PC-9 (cell line): ENCODE measurements around the gene KY. TPM values are rescaled to one million over a fixed set of nuclear protein-coding genes. Genes with fewer than 3 reads are reported as not detected.

ENCODE experiments used
- BruUV-seq: library from RNA; stranded (reverse); fragments of 400-500 nt; replicated peaks from 2 replicates; lab custom pipeline; 2021; lab: Mats Ljungman, UMichigan
- CTCF ChIA-PET: fragments of 300-600 bp; sonication (Branson Sonifier 250); formaldehyde crosslinking; loops from one replicate; lab custom pipeline; 2022; ENCODE audit warnings: antibody characterized with exemption; lab: Charles Lee
- POLR2A ChIA-PET: fragments of 300-600 bp; sonication (Branson Sonifier 250); formaldehyde crosslinking; loops from one replicate; lab custom pipeline; 2022; ENCODE audit warnings: antibody characterized with exemption; ENCODE audit not compliant: unreplicated experiment; lab: Charles Lee
- DNase-seq, 2 experiments: peaks; one replicate each; pipeline versions ENCODE4 v3.0.0 to v3.0.0-alpha.2; 2015 to 2022; ENCODE audit warnings: mixed read lengths in 1 of 2
- H2AFZ ChIP-seq: fragments of 200-600 bp; sonication (generic); 2 replicates; pipeline ENCODE4 v1.8.1; 2017; ENCODE audit warnings: antibody characterized with exemption
- H3F3A ChIP-seq: fragments of 200-600 bp; sonication (generic); 2 replicates; pipeline ENCODE4 v1.8.1; 2017; ENCODE audit warnings: antibody characterized with exemption, mild to moderate bottlenecking, low read depth; ENCODE audit not compliant: insufficient read depth
- H3K27ac ChIP-seq: fragments of 200-600 bp; sonication (generic); 2 replicates; pipeline ENCODE4 v1.6.1; 2016; ENCODE audit warnings: mixed run types
- H3K27me3 ChIP-seq: fragments of 200-600 bp; sonication (generic); 2 replicates; pipeline ENCODE4 v1.6.1; 2016; ENCODE audit warnings: low read depth, mixed run types; ENCODE audit not compliant: insufficient read depth
- H3K36me3 ChIP-seq: fragments of 200-600 bp; sonication (generic); 2 replicates; pipeline ENCODE4 v1.6.1; 2016; ENCODE audit warnings: low read depth, mixed run types
- H3K4me1 ChIP-seq: fragments of 200-600 bp; sonication (generic); replicated peaks from 2 replicates; pipeline ENCODE4 v1.6.1; 2016; ENCODE audit warnings: mixed run types; ENCODE audit not compliant: insufficient read depth
- H3K4me2 ChIP-seq: fragments of 200-600 bp; sonication (generic); 2 replicates; pipeline ENCODE4 v1.6.1; 2017; ENCODE audit warnings: mixed run types
- H3K4me3 ChIP-seq: fragments of 200-600 bp; sonication (generic); 2 replicates; pipeline ENCODE4 v1.6.1; 2016; ENCODE audit warnings: mixed run types
- H3K79me2 ChIP-seq: fragments of 200-600 bp; sonication (generic); 2 replicates; pipeline ENCODE4 v1.6.1; 2017; ENCODE audit warnings: low read depth, mixed run types
- H3K9me2 ChIP-seq: fragments of 200-600 bp; sonication (generic); 2 replicates; pipeline ENCODE4 v1.8.1; 2017; ENCODE audit warnings: mild to moderate bottlenecking; ENCODE audit not compliant: insufficient read depth
- H3K9me3 ChIP-seq: fragments of 200-600 bp; sonication (generic); 2 replicates; pipeline ENCODE4 v1.8.1; 2016; ENCODE audit warnings: low read depth; ENCODE audit not compliant: insufficient read depth
- H4K20me1 ChIP-seq: fragments of 200-600 bp; sonication (generic); 2 replicates; pipeline ENCODE4 v1.8.1; 2017; ENCODE audit not compliant: insufficient read depth
- CTCF ChIP-seq: fragments of 200-600 bp; sonication (generic); conservative IDR thresholded peaks from 2 replicates; pipeline ENCODE4 v1.6.1; 2017; ENCODE audit warnings: mixed run types, antibody characterized with exemption, mild to moderate bottlenecking, moderate library complexity
- EZH2 ChIP-seq: fragments of 200-600 bp; sonication (generic); IDR thresholded peaks from 2 replicates; pipeline ENCODE4 v1.8.0; 2017; ENCODE audit warnings: antibody characterized with exemption, low read depth
- intact Hi-C: fragments of 100-400 bp; cut with micrococcal nuclease; formaldehyde crosslinking; loops from one replicate; pipeline ENCODE4 v1.10.0; 2022; ENCODE audit not compliant: unreplicated experiment
- total RNA-seq: library from RNA; stranded (reverse); gene quantifications from 2 replicates; pipeline ENCODE4 v1.2.3, GENCODE V29; 2021

Gene KY
- total RNA-seq, 1 experiment from 2014 or later: not detected

GRCh38 chr3:134568790-134569189, 82.0 kb downstream of the KY start:
- intact Hi-C loops: no loop called here
- ChIA-PET CTCF (no interaction called here), POLR2A (no interaction called here)
- H3K27me3 ChIP-seq: no peaks in the 10 kb centered on the region
- no peaks in the 10 kb centered on the region for H3K4me1 ChIP-seq
- H3F3A ChIP-seq: no peaks in the 10 kb centered on the region
- TF ChIP-seq EZH2: no peak
- no peak for TF ChIP-seq CTCF
- H3K4me3 ChIP-seq: no peak overlapping the region
- no peaks in the 10 kb centered on the region for H3K9me3 ChIP-seq
- no peaks in the 10 kb centered on the region for H4K20me1 ChIP-seq
- H2AFZ ChIP-seq: no peak overlapping the region
- no peak for DNase-seq
- BruUV-seq: no TSS peak
- H3K9me2 ChIP-seq: no peaks in the 10 kb centered on the region
- H3K36me3 ChIP-seq: no peaks in the 10 kb centered on the region
- no peaks in the 10 kb centered on the region for H3K79me2 ChIP-seq
- no peak overlapping the region for H3K4me2 ChIP-seq
- H3K27ac ChIP-seq: no peak overlapping the region

- Histone ChIP-seq H3K4me3 (no peak overlapping the region), H3K9me2 (no peaks in the 10 kb centered on the region), H3K36me3 (no peaks in the 10 kb centered on the region), H3K4me2 (no peak overlapping the region), H3K9me3 (no peaks in the 10 kb centered on the region), H4K20me1 (no peaks in the 10 kb centered on the region), H2AFZ (no peak overlapping the region), H3K4me1 (no peaks in the 10 kb centered on the region), H3K27me3 (no peaks in the 10 kb centered on the region), H3F3A (no peaks in the 10 kb centered on the region), H3K79me2 (no peaks in the 10 kb centered on the region), H3K27ac (no peak overlapping the region)
- ChIA-PET POLR2A (no interaction called here), CTCF (no interaction called here)
- TF ChIP-seq EZH2 (no peak), CTCF (no peak)
- BruUV-seq: no TSS peak
- intact Hi-C loops: no loop called here
- no peak for DNase-seq
These were observed 83.2 kb downstream of the KY start for GRCh38 chr3:134567605-134568004.

- Histone ChIP-seq H3K27ac (no peak overlapping the region), H3F3A (no peaks in the 10 kb centered on the region), H3K36me3 (no peaks in the 10 kb centered on the region), H3K79me2 (no peaks in the 10 kb centered on the region), H3K4me1 (no peaks in the 10 kb centered on the region), H3K9me3 (no peaks in the 10 kb centered on the region), H4K20me1 (no peaks in the 10 kb centered on the region), H3K4me3 (no peak overlapping the region), H3K9me2 (no peaks in the 10 kb centered on the region), H3K4me2 (no peak overlapping the region), H3K27me3 (no peaks in the 10 kb centered on the region), H2AFZ (no peak overlapping the region)
- BruUV-seq: no TSS peak
- POLR2A ChIA-PET: no interaction called here
- CTCF ChIA-PET: no interaction called here
- TF ChIP-seq CTCF (no peak), EZH2 (no peak)
- intact Hi-C loops: no loop called here
- no peak for DNase-seq
These were observed 85.8 kb downstream of the KY start for GRCh38 chr3:134564991-134565390.
